Limb (tissue), 2 donors: ENCODE measurements around the gene PPP4C.
"Not testable (repeated sequence)": the region's sequence is repeated elsewhere in the genome, so short reads cannot be mapped to it uniquely, and the experiment has no call there.

Source experiments
- DNase-seq, 2 donors: peaks; one replicate each; pipeline ENCODE4 v3.0.0-alpha.2; 2016; ENCODE audit errors: extremely low spot score in 2 of 2

The PPP4C gene

GRCh38 chr16:30096105-30096861, 20.5 kb downstream of the PPP4C start, which contains the start of gene YPEL3:
TSS of gene YPEL3 (minus strand) at chr16:30096213. CDS start at chr16:30095482, 731 bp downstream.
- peak; percentile 88 to 94 for DNase-seq

DNA sequence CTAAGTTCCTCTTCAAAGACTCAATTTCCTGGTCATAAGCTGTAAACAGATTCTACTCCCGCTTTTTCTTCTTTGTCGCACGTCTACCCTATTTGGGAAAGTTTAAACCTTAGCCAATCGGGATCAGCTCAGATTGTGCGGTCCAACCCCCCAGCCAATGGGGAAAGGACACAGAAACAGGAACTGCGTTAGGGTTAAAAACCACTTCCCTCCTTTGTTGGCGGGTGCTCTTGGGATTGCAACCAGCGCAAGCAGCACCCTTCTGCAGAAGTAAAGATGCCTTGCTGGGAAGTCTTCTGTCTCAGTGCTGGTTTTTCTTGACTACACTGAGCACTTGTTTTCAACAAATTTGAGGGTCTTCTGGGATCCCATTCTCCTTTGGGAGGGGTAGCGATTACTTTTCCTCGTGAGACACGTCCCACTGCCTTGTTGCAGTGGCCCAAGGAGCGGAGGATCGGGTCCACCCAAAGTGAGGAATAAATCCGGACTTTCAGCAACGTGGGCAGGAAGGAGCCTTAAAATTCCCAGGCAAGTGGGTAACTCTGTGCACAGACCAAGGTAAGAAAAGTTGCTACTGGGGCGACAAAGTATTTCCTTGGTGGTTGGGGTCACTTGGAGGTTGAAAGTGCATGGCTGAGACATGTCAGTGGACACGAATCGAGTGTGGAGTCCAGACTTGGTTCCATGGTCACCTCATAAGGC, 21.2 kb downstream of the PPP4C start:
- no peak for DNase-seq

DNA sequence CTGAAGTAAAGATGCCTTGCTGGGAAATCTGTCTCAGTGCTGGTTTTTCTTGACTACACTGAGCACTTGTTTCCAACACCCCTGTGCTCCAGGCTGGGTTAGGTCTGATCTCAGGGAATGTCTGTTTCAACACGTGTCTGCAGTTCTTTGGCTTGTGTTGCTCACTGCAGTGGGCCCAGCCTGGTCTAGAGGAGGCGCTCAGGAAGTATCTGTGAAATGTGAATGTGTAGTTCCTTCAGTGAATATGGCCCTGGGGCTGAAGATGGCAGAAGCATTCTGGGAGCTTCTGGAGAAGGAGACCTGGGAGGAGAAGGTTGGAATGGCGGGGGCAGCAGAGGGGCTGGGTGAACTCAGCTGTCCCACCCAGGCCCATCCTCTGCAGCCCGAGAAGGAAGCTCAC, 28.3 kb downstream of the PPP4C start:
- DNase-seq, result no peak

DNA sequence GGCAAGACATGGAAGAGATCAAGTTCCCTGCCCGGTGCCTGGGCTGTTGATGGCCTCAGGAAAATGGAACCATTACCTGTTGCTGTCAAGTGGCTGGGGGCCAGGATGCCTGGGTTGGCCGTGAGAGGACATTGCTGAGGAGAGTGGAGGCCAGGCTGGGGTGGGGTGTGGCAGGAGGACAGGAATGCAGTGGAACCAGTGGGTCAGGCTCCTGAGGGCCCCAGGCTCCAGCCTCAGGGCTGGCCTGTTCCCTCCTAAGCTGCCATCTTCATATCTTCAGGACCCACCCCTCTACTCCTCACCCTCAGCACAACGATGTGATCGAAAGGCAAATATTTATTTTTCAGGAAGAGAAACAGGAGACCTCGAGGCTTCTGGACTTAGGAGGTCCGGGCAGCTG, 28.7 kb downstream of the PPP4C start:
- no peak for DNase-seq

- DNase-seq, result no peak
Observed at GRCh38 chr16:30108059-30108850, 32.5 kb downstream of the PPP4C start.

GRCh38 chr16:30110661-30111060, 34.9 kb downstream of the PPP4C start:
- peak in 1 of 2 donors; percentile 48 for DNase-seq

DNA sequence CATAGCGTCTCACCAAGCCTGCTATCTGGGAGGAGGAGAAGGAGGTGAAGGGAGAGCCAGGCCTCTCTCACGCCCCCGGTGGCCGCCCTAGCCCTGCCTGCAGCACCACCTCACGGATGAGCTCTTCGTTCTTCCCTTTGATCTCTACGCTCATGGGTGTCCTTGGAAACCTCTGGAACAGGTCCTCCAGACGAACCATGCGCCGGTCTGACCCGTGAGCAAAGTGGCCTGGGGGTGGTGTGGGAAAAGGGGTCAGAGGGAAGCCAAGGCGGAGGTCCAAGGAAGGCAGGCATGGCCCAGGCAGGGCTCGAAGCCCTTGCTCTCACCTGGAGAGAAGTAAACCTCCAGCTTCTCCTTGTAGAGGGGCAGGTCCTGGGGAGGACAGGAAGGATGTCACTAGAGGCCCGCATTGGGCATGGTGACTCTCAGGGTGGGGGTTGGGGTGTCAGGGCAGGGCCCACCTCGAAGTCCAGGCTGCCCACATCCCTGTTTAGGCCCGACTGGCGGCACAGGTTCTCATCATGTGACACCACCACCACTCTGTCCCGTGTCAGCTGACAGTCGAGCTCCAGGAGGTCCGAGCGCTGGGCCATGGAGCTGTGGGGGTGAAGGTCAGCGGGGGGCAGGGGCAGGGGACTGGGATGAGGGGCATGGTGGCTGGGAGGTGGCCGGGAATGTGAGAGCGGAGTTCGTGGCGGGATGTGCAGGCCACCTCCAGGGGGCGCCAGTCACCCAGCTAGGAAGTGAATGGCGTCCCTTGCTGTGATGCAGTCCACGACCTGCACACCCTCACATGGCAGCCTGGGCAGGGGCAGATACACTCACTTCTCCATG, 36.6 kb downstream of the PPP4C start:
- peak in 1 of 2 donors; percentile 60 for DNase-seq

GRCh38 chr16:30113031-30113710, 37.4 kb downstream of the PPP4C start, which contains the start of gene GDPD3:
TSS of gene GDPD3 (minus strand) at chr16:30113537. CDS start at chr16:30113478, 59 bp downstream.
- DNase-seq, result no peak

- no peak for DNase-seq
Observed at GRCh38 chr16:30113711-30114333, 38.0 kb downstream of the PPP4C start.

DNA sequence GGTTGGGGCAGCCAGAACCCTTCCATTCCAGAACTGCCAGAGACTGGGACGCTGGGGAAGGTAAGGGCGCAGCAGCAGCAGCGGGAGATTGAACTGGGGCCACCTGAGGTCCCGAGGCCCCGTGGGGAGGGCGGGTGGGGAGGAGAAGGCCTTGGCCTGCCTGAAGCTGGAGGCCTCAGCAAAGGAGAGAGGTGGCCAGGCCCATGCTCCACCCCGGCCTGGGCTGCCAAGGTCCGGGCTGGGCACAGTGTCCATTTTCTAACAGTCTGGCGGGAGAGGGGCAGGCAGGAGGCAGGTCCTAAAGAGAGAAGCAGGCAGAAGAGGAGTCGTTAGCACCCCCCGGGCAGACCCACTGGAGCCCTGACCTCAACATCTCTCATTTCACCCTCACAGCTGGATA, 38.6 kb downstream of the PPP4C start:
- DNase-seq, result no peak

- not testable (repeated sequence) for DNase-seq
Observed at GRCh38 chr16:30114833-30115232, 39.0 kb downstream of the PPP4C start.

DNA sequence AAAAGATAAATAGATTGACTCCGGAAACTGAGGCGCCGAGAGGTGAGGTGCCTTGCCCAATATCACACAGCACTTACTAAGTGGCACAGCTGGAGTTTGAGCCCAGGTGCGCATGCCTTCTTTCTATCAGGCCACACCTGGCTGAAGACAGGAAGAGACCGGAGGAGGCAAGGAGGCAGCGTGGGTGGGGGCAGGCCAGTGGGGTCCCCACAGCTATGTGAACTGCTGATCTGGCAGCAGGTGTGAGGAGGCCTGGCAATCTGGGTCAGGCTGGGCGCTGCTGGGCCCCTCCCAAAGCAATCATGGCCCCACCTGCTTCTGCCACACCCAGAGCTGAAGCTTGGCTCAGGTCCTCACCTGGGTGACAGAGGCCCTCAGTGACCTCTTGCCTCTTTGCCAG, 39.4 kb downstream of the PPP4C start:
- no peak for DNase-seq

GRCh38 chr16:30116291-30117207, 40.8 kb downstream of the PPP4C start:
- no peak for DNase-seq

DNA sequence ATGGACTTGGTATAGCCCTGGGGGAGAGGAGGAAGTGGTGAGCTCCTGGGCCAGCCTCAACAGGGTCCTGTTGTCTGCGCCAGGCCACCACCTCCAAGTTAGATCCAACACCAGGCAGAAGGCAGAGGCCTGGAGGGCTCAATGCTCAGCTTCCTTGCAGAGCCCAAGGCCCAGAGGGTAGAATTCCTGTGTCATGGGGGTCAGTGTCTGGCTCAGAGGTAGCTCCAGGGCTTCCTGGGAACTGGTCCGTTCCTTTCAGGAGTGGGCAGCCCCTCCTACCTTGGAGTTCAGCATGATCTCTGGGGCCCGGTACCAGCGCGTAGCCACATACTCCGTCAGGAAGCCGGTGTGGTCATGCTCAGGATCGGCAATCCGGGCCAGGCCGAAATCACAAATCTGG, 42.0 kb downstream of the PPP4C start:
- DNase-seq, result no peak

DNA sequence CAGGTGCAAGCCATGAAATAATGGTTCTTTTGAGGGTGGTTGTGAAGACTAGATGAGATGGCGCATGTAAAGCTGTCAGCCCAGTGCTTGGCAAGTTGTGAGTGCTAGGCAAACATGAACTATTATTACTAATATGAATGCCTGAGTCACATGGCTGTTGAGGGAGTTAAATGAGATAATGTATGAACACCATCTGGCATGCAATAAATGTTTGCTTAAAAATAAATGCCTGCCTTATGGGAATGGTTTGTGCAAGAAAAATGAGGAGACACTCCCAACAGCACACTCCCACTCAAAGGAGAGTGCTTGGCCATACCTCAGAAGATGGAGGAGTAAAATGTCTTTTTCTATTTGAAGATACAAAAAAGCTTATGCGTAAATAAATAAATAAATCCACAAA, 43.6 kb downstream of the PPP4C start:
- no peak for DNase-seq

DNA sequence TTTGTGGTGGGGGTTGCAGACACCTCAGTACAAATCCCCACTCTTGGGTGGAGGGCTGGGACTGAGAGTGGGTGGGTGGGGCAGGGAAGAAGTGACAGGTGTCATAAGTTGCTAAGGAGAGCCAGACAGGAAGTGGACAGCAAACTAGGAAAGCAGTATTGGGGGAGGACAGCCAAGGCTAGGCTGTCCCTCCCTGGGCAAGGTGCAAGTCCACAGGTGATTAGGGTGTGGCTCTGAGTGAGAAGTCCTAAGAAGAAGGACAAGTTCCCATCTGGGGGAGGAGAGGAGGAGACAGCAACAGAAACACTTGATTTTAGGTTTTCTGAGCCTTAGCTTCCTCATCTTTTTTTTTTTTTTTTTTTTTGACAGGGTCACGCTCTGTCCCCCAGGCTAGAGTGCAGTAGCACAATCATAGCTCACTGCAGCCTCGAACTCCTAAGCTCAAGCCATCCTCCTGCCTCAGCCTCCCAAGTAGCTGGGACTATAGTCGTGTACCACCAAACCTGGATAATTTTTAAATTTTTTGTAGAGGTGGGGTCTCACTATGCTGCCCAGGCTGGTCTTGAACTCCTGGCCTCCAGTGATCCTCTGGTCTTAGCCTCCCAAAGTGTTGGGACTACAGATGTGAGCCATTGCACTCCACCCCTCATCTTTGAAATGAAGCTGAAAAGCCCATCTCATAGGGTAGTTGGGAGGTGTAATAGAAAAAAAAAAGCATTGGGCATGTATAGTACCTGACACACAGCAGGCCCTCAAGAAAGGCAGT, 44.7 kb downstream of the PPP4C start:
- DNase-seq, result no peak

GRCh38 chr16:30121741-30122571, 46.2 kb downstream of the PPP4C start:
- DNase-seq, result peak in 1 of 2 donors; percentile 36
